NT2/D1 (cell line): ENCODE measurements around the gene AADACL2.

Experiments
- SUZ12 ChIP-seq: IDR thresholded peaks from 2 replicates; pipeline ENCODE4 v1.6.1; 2011; ENCODE audit not compliant: insufficient read length, insufficient read depth; ENCODE audit errors: extremely low read depth
- YY1 ChIP-seq: IDR thresholded peaks from 2 replicates; pipeline ENCODE4 v1.6.1; 2011; ENCODE audit not compliant: insufficient read length, insufficient read depth
- ZNF274 ChIP-seq: IDR thresholded peaks from 2 replicates; pipeline ENCODE4 v1.6.1; 2011; ENCODE audit warnings: mild to moderate bottlenecking, low read depth, low read length

- TF ChIP-seq ZNF274: no peak
- no peak for TF ChIP-seq SUZ12
- TF ChIP-seq YY1: no peak
These were observed 58.7 kb downstream of the AADACL2 start for GRCh38 chr3:151792411-151792810.
